HEK293T (cell line): Measurements from ENCODE around the gene PYGL.

Experiments used
- BHLHE40 ChIP-seq: fragments of 450-650 bp; IDR thresholded peaks from 2 replicates; pipeline ENCODE4 v1.6.1; 2016; ENCODE audit warnings: mild to moderate bottlenecking, moderate library complexity, borderline replicate concordance
- ELF4 ChIP-seq: fragments of 450-650 bp; IDR thresholded peaks from 2 replicates; pipeline ENCODE4 v1.6.1; 2017; ENCODE audit warnings: antibody characterized with exemption
- FOXA1 ChIP-seq: fragments of 450-650 bp; IDR thresholded peaks from 2 replicates; pipeline ENCODE4 v1.6.1; 2016; ENCODE audit warnings: mild to moderate bottlenecking
- FOXK2 ChIP-seq: fragments of 450-650 bp; IDR thresholded peaks from 2 replicates; pipeline ENCODE4 v1.6.1; 2016; ENCODE audit warnings: mild to moderate bottlenecking
- FOXM1 ChIP-seq: fragments of 450-650 bp; IDR thresholded peaks from 2 replicates; pipeline ENCODE4 v1.6.1; 2017; ENCODE audit warnings: mild to moderate bottlenecking, borderline replicate concordance
- HDGF ChIP-seq: fragments of 450-650 bp; IDR thresholded peaks from 2 replicates; pipeline ENCODE4 v1.6.1; 2017; ENCODE audit warnings: antibody characterized with exemption, borderline replicate concordance
- LEF1 ChIP-seq: fragments of 450-650 bp; IDR thresholded peaks from 2 replicates; pipeline ENCODE4 v1.6.1; 2017; ENCODE audit warnings: mild to moderate bottlenecking, borderline replicate concordance
- PKNOX1 ChIP-seq: fragments of 450-650 bp; IDR thresholded peaks from 2 replicates; pipeline ENCODE4 v1.6.1; 2016
- SP1 ChIP-seq: fragments of 450-650 bp; IDR thresholded peaks from 2 replicates; pipeline ENCODE4 v1.6.1; 2017
- SUZ12 ChIP-seq: fragments of 450-650 bp; IDR thresholded peaks from 2 replicates; pipeline ENCODE4 v1.6.1; 2016; ENCODE audit warnings: mild to moderate bottlenecking
- TARDBP ChIP-seq: fragments of 450-650 bp; IDR thresholded peaks from 2 replicates; pipeline ENCODE4 v1.6.1; 2016

- TF ChIP-seq TARDBP: no peak
- no peak for TF ChIP-seq HDGF
- TF ChIP-seq BHLHE40: no peak
- TF ChIP-seq FOXM1: no peak
- no peak for TF ChIP-seq FOXK2
- no peak for TF ChIP-seq LEF1
- no peak for TF ChIP-seq SP1
- no peak for TF ChIP-seq ELF4
- no peak for TF ChIP-seq FOXA1
- TF ChIP-seq SUZ12: no peak
- no peak for TF ChIP-seq PKNOX1
Observed at GRCh38 chr14:50985859-50986331, 41.6 kb upstream of the PYGL start.
